GM19239 (cell line): ENCODE results near the gene LRRC8E.

Source experiments
- DNase-seq: peaks from one replicate; pipeline ENCODE4 v3.0.0; 2011; ENCODE audit warnings: low spot score; ENCODE audit not compliant: insufficient read length
- FAIRE-seq: peaks from 2 replicates; lab custom pipeline; 2011; peaks lifted over from hg19 to GRCh38; lab: Jason Lieb, UNC

LRRC8E gene

GRCh38 chr19:7904074-7905020, 16.0 kb downstream of the LRRC8E start:
- DNase-seq (peak; percentile 64), FAIRE-seq (no peak)

- DNase-seq (no peak), FAIRE-seq (no peak)
These were observed 17.0 kb downstream of the LRRC8E start for GRCh38 chr19:7905268-7905667.

- FAIRE-seq, result no peak
- no peak for DNase-seq
These were observed 17.5 kb downstream of the LRRC8E start for GRCh38 chr19:7905859-7906258.

- no peak for DNase-seq
These were observed 18.8 kb downstream of the LRRC8E start for GRCh38 chr19:7907122-7907521.

GRCh38 chr19:7907544-7907943, 19.2 kb downstream of the LRRC8E start:
- DNase-seq (no peak), FAIRE-seq (no peak)

More at GRCh38 chr19:7907122-7907521, 18.8 kb downstream of the LRRC8E start:
- FAIRE-seq, result no peak

GRCh38 chr19:7908078-7908699, 19.9 kb downstream of the LRRC8E start:
- no peak for DNase-seq
- FAIRE-seq, result no peak

GRCh38 chr19:7908742-7909461, 20.6 kb downstream of the LRRC8E start:
- DNase-seq (no peak), FAIRE-seq (no peak)

- no peak for DNase-seq
- FAIRE-seq, result no peak
These were observed 21.3 kb downstream of the LRRC8E start for GRCh38 chr19:7909471-7910067.

GRCh38 chr19:7910321-7911161, 22.2 kb downstream of the LRRC8E start:
- no peak for FAIRE-seq
- DNase-seq, result no peak

GRCh38 chr19:7911508-7912143, 23.3 kb downstream of the LRRC8E start:
- no peak for DNase-seq
- FAIRE-seq, result no peak

GRCh38 chr19:7912144-7912696, 23.9 kb downstream of the LRRC8E start:
- no peak for DNase-seq
- FAIRE-seq, result no peak

- no peak for FAIRE-seq
- DNase-seq, result no peak
These were observed 24.6 kb downstream of the LRRC8E start for GRCh38 chr19:7912697-7913564.

GRCh38 chr19:7913652-7914051, 25.3 kb downstream of the LRRC8E start:
- DNase-seq (no peak), FAIRE-seq (no peak)

GRCh38 chr19:7914099-7914498, 25.8 kb downstream of the LRRC8E start:
- DNase-seq (no peak), FAIRE-seq (no peak)

- no peak for FAIRE-seq
- DNase-seq, result no peak
These were observed 26.3 kb downstream of the LRRC8E start, which contains the start of gene TGFBR3L for GRCh38 chr19:7914598-7915045. Gene TGFBR3L, plus strand, starts transcription at chr19:7914830.

GRCh38 chr19:7915250-7916102, 27.2 kb downstream of the LRRC8E start:
- no peak for DNase-seq
- FAIRE-seq, result no peak
